GM12875 (cell line): ENCODE results near the gene DR1.

Source experiments
- H3K4me3 ChIP-seq: one replicate; pipeline ENCODE4 v1.5.1; 2011; ENCODE audit warnings: low read depth, low read length, control low read depth
- CTCF ChIP-seq: IDR thresholded peaks from 2 replicates; pipeline ENCODE4 v1.5.1; 2011; ENCODE audit warnings: low read depth, mild to moderate bottlenecking, control low read depth, inconsistent platforms, low read length, moderate library complexity, borderline replicate concordance; ENCODE audit not compliant: insufficient read depth

Gene DR1

GRCh38 chr1:93339171-93339697 is 6.5 kb upstream of the DR1 start:
- TF ChIP-seq CTCF, result no peak
- no peak overlapping the region for H3K4me3 ChIP-seq

GRCh38 chr1:93340090-93340489 is 5.6 kb upstream of the DR1 start:
- no peak for TF ChIP-seq CTCF
- H3K4me3 ChIP-seq, result no peak overlapping the region

GRCh38 chr1:93344484-93344883 is 1.2 kb upstream of the DR1 start:
- no peak overlapping the region for H3K4me3 ChIP-seq
- TF ChIP-seq CTCF, result no peak

- TF ChIP-seq CTCF, result no peak
- peak overlapping the region; percentile 88 for H3K4me3 ChIP-seq
Observed at GRCh38 chr1:93344886-93345632, 648 bp upstream of the DR1 start.

GRCh38 chr1:93346421-93346993 is 800 bp downstream of the DR1 start:
- TF ChIP-seq CTCF, result no peak
- H3K4me3 ChIP-seq, result peak overlapping the region; percentile 88

GRCh38 chr1:93347334-93347899 is 1.7 kb downstream of the DR1 start:
- TF ChIP-seq CTCF, result no peak
- H3K4me3 ChIP-seq, result peak overlapping the region; percentile 88
